Measurements from ENCODE around the gene CAB39L. TPM values are rescaled to one million over a fixed set of nuclear protein-coding genes. Genes with fewer than 3 reads are reported as not detected.
"Not testable (repeated sequence)": the region's sequence is repeated elsewhere in the genome, so short reads cannot be mapped to it uniquely, and the experiment has no call there.

The CAB39L gene
- total RNA-seq, 1 experiment from 2014 or later: 3.2 TPM

DNA sequence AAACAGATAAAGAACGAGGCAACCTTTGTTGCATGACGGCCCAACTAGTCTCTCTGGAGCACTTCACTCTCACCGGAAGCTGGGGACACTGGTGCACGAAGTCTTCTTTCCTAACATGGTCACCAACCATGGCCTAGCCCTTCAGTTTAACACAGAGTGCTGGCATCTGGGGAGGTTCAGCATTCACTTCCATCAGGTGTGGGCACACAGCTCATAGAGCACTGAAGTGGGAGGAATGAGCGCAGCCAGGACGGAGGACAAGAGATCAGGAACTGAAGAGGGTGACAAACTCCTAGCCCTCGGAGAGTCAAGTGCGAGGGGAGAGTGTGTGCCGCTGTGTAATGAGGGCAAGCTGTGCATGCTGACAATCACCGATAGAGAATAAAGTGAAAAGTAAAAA, 103.7 kb downstream of the CAB39L start:
- H3K9me3 Mint-ChIP-seq (ENCODE audit: low read depth, unreplicated experiment): no peaks in the 10 kb centered on the region
- intact Hi-C loops (cut with micrococcal nuclease; ENCODE audit: unreplicated experiment): no loop called here
- CTCF ChIA-PET: no interaction called here
- H3K4me1 Mint-ChIP-seq (ENCODE audit: low read depth, unreplicated experiment): no peaks in the 10 kb centered on the region
- no TSS peak for BruUV-seq (replicated peaks)
- TF ChIP-seq, protein P1, sequence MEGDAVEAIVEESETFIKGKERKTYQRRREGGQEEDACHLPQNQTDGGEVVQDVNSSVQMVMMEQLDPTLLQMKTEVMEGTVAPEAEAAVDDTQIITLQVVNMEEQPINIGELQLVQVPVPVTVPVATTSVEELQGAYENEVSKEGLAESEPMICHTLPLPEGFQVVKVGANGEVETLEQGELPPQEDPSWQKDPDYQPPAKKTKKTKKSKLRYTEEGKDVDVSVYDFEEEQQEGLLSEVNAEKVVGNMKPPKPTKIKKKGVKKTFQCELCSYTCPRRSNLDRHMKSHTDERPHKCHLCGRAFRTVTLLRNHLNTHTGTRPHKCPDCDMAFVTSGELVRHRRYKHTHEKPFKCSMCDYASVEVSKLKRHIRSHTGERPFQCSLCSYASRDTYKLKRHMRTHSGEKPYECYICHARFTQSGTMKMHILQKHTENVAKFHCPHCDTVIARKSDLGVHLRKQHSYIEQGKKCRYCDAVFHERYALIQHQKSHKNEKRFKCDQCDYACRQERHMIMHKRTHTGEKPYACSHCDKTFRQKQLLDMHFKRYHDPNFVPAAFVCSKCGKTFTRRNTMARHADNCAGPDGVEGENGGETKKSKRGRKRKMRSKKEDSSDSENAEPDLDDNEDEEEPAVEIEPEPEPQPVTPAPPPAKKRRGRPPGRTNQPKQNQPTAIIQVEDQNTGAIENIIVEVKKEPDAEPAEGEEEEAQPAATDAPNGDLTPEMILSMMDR (IDR thresholded peaks at IDR 0.05; ENCODE audit: unreplicated experiment): no peak
- no peak overlapping the region for H3K4me3 Mint-ChIP-seq (ENCODE audit: low read depth, unreplicated experiment)
- no peak overlapping the region for H3K27ac Mint-ChIP-seq (ENCODE audit: unreplicated experiment)
- no peaks in the 10 kb centered on the region for H3K36me3 Mint-ChIP-seq (ENCODE audit: insufficient read depth, unreplicated experiment)
- DNase-seq: no peak
- H3K27me3 Mint-ChIP-seq (ENCODE audit: unreplicated experiment): no peaks in the 10 kb centered on the region

DNA sequence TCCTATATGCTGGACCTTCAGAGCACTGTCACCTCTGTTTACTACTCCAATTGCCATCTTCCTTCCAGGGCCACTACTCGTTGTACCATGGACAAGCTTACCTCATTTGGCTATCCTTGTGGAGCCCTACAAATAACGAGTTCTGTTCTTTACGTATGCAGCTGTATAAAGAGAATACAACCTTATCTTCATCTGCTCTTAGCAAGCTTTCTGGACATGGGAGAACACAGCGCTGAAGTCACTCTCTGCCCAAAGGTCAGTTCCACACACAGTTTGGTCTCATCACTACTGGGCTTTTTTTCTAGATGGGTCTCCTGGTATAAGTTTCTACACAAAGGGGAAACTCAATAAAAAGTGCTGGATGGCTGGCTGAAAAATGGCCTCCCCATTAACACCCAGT, 107.2 kb downstream of the CAB39L start:
- TF ChIP-seq, protein P1 (IDR thresholded peaks at IDR 0.05; ENCODE audit: unreplicated experiment): no peak
- Mint-ChIP-seq H3K9me3 (ENCODE audit: low read depth, unreplicated experiment) (no peaks in the 10 kb centered on the region), H3K36me3 (ENCODE audit: insufficient read depth, unreplicated experiment) (no peaks in the 10 kb centered on the region), H3K4me1 (ENCODE audit: low read depth, unreplicated experiment) (no peaks in the 10 kb centered on the region), H3K27me3 (ENCODE audit: unreplicated experiment) (no peaks in the 10 kb centered on the region), H3K27ac (ENCODE audit: unreplicated experiment) (no peak overlapping the region), H3K4me3 (ENCODE audit: low read depth, unreplicated experiment) (no peak overlapping the region)
- DNase-seq: no peak
- intact Hi-C loops (cut with micrococcal nuclease; ENCODE audit: unreplicated experiment): no loop called here
- BruUV-seq (replicated peaks): no TSS peak
- CTCF ChIA-PET: no interaction called here

DNA sequence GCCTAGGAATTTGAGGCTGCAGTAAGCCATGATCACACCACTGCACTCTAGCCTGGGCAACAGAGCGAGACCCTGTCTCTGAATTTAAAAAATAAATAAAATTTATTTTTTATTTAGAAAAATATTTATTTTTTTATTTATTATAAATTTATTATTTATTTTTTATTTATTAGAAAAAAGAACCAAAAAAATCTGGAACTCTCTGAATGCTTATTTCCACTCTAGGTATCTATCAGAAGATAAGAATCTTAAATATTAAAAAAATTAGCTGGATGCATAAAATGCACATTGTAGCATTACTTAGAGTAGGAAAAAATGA, 113.4 kb downstream of the CAB39L start:
- CTCF ChIA-PET: no interaction called here
- H3K36me3 Mint-ChIP-seq (ENCODE audit: insufficient read depth, unreplicated experiment): no peaks in the 10 kb centered on the region
- TF ChIP-seq, protein P1 (IDR thresholded peaks at IDR 0.05; ENCODE audit: unreplicated experiment): no peak
- no peaks in the 10 kb centered on the region for H3K4me1 Mint-ChIP-seq (ENCODE audit: low read depth, unreplicated experiment)
- H3K4me3 Mint-ChIP-seq (ENCODE audit: low read depth, unreplicated experiment): no peak overlapping the region
- intact Hi-C loops (cut with micrococcal nuclease; ENCODE audit: unreplicated experiment): no loop called here
- no peak overlapping the region for H3K27ac Mint-ChIP-seq (ENCODE audit: unreplicated experiment)
- no peaks in the 10 kb centered on the region for H3K27me3 Mint-ChIP-seq (ENCODE audit: unreplicated experiment)
- H3K9me3 Mint-ChIP-seq (ENCODE audit: low read depth, unreplicated experiment): no peaks in the 10 kb centered on the region
- DNase-seq: no peak
- BruUV-seq (replicated peaks): no TSS peak

DNA sequence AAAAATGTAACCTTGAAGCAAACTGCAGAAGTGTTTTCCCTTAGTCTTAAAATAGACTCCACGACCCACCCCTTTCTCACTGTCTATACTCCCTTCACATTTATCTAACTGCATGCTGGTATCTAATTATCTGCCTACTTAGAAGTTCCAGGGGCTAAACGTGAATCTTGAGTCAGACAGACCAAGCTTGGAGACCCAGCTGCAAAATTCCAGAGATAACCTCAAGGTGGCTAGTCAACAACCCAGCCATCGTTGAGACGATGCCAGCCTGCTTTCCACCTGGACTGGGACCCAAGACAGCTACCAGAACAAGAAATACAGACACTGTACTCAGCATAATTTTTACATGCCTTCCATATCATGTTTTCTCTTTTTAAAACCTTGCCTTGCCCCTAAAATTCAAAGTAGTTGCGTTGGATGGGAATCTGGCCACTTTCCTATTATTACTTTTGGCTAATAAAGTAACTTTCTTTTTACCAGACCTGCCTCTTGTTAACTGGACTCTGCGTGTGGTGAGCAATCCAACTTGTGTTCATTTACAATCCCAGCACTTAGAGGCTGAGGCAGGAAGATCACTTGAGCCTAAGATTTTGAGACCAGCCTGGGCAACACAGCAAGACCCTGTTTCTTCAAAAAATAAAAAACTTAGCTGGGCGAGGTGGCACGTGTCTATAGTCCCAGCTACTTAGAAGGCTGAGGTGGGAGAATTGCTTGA, 113.9 kb downstream of the CAB39L start:
- CTCF ChIA-PET: no interaction called here
- Mint-ChIP-seq H3K27me3 (ENCODE audit: unreplicated experiment) (no peaks in the 10 kb centered on the region), H3K27ac (ENCODE audit: unreplicated experiment) (no peak overlapping the region), H3K4me1 (ENCODE audit: low read depth, unreplicated experiment) (no peaks in the 10 kb centered on the region), H3K4me3 (ENCODE audit: low read depth, unreplicated experiment) (no peak overlapping the region), H3K9me3 (ENCODE audit: low read depth, unreplicated experiment) (no peaks in the 10 kb centered on the region), H3K36me3 (ENCODE audit: insufficient read depth, unreplicated experiment) (no peaks in the 10 kb centered on the region)
- intact Hi-C loops (cut with micrococcal nuclease; ENCODE audit: unreplicated experiment): no loop called here
- no TSS peak for BruUV-seq (replicated peaks)
- TF ChIP-seq, protein P1 (IDR thresholded peaks at IDR 0.05; ENCODE audit: unreplicated experiment): no peak
- no peak for DNase-seq

GRCh38 chr13:49327145-49327544, 116.7 kb downstream of the CAB39L start:
- DNase-seq; H3K36me3 Mint-ChIP-seq (ENCODE audit: insufficient read depth, unreplicated experiment); H3K9me3 Mint-ChIP-seq (ENCODE audit: low read depth, unreplicated experiment); H3K4me3 Mint-ChIP-seq (ENCODE audit: low read depth, unreplicated experiment); CTCF ChIA-PET; H3K27ac Mint-ChIP-seq (ENCODE audit: unreplicated experiment); H3K27me3 Mint-ChIP-seq (ENCODE audit: unreplicated experiment); intact Hi-C loops (cut with micrococcal nuclease; ENCODE audit: unreplicated experiment); BruUV-seq (replicated peaks); H3K4me1 Mint-ChIP-seq (ENCODE audit: low read depth, unreplicated experiment): not testable (repeated sequence)
